ENCODE results near the gene EXOC3L1. TPM values are rescaled to one million over a fixed set of nuclear protein-coding genes. Genes with fewer than 3 reads are reported as not detected.

EXOC3L1 gene
- total and polyA plus RNA-seq, 2 of the 4 experiments (the other 2 are of a cell fraction) = not detected

DNA sequence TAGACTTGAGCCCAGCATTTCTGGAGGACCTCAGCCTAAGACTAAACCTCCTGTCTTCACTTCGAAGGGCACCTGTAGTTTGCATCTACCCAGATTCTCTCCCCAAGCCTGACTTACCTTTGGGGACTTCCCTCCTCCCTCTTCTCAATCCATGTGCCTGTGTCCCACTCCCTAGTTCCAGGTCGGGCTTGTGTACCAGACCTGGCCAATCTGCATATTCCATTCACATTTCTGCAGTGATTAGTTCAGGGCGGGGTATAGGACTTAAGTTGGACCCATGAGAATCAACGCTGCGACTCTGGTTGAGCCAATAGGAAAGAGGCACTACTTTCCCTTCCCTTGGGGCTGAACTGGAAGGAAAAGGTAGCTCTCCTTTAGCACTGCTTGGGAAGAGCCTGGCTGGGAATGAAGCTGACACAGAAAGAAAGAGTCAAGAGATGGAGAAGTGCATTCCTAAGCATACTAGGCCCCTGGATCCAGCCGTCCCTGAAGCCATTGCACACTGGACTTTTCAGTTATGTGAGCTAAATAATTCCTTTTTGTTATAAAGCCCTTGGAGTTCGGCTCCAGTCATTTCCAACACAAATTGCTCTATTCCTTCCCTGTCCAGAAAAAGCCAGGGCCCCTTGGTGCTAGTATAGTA is 32.7 kb downstream of the EXOC3L1 start:
- Histone ChIP-seq H3K4me1 (ENCODE audit: control insufficient read depth, insufficient read depth, low read length) (peaks cover 5% of the 10 kb centered on the region; the same call in 1 of the 2 replicates), H2BK5ac (ENCODE audit: low read depth, low read length, poor library complexity, severe bottlenecking) (no peak overlapping the region), H3K9ac (ENCODE audit: low read depth, low read length) (no peak overlapping the region), H2BK120ac (ENCODE audit: low read depth, low read length) (no peak overlapping the region), H3K36me3 (ENCODE audit: control insufficient read depth, insufficient read depth, low read length) (no peaks in the 10 kb centered on the region), H2BK15ac (ENCODE audit: low read depth, low read length) (no peak overlapping the region), H3K9me3 (ENCODE audit: control insufficient read depth, insufficient read depth, low read length) (no peaks in the 10 kb centered on the region), H2AFZ (replicated peaks; ENCODE audit: low read length, poor library complexity) (no peak overlapping the region), H4K20me1 (ENCODE audit: insufficient read depth, low read length) (peaks cover 30% of the 10 kb centered on the region), H3K14ac (replicated peaks; ENCODE audit: low read depth, low read length) (no peak overlapping the region), H3K27me3 (ENCODE audit: control insufficient read depth, insufficient read depth, low read length) (no peaks in the 10 kb centered on the region), H3K4ac (ENCODE audit: low read depth, low read length) (no peak overlapping the region), H2AK9ac (replicated peaks; ENCODE audit: low read depth, low read length, poor library complexity) (no peak overlapping the region), H3K27ac (ENCODE audit: insufficient read depth, low read length) (no peak overlapping the region), H4K91ac (ENCODE audit: insufficient read depth, low read depth, low read length) (no peak overlapping the region), H4K5ac (ENCODE audit: low read depth, low read length) (no peak overlapping the region), H3K56ac (ENCODE audit: extremely low read depth, insufficient read depth, low read length) (no peak overlapping the region), H2BK20ac (ENCODE audit: low read depth, low read length) (no peak overlapping the region), H3K18ac (ENCODE audit: low read depth, low read length) (no peak overlapping the region), H3K79me1 (ENCODE audit: low read depth in 1 of 2, low read length in 2 of 2) (peaks cover 10 to 25% of the 10 kb centered on the region in 2 experiments; a peak in 2 of 4 replicates), H2AK5ac (ENCODE audit: low read depth, low read length) (no peak overlapping the region), H3K9me1 (ENCODE audit: insufficient read depth, low read length) (peaks cover 5% of the 10 kb centered on the region; the same call in 1 of the 2 replicates), H4K8ac (ENCODE audit: low read depth in 2 of 2, low read length in 2 of 2) (no peak overlapping the region), H3K4me3 (ENCODE audit: insufficient read depth, low read depth, low read length) (no peak overlapping the region), H3K4me2 (ENCODE audit: low read depth, low read length) (no peak overlapping the region), H3K23ac (ENCODE audit: low read depth, low read length) (no peak overlapping the region)
- BruUV-seq (replicated peaks) = no TSS peak
- in situ Hi-C loops (cut with MboI; ENCODE audit: low sequenced_read_pairs) (loop anchor here (5.0 kb wide), 1 partner anchor 195 kb away; the partner anchor contains the start of gene CES3), dilution Hi-C loops (cut with HindIII; ENCODE audit: low sequenced_read_pairs, unreplicated experiment) (no loop called here), intact Hi-C loops (cut with micrococcal nuclease) (loop anchor here (10.0 kb wide), 1 partner anchor 262 kb away; no protein-coding TSS in a partner anchor)
- ATAC-seq (ENCODE audit: low read depth) = no peak
- TF ChIP-seq MXI1 (IDR thresholded peaks at IDR 0.05; ENCODE audit: borderline replicate concordance, low read depth, low read length) = no peak
- 33% methylated on average over 1 of the region's 7 CpGs; no CpG with 5 or more reads in 1 of the 2 experiments for WGBS, 2 experiments (ENCODE audit: extremely low coverage in 2 of 2, insufficient read length in 1 of 2)
- POLR2A ChIA-PET (ENCODE audit: unreplicated experiment) = no interaction called here
- CTCF ChIA-PET = interaction anchor here (0.9 kb wide), 1 partner anchor 28 kb away, joined by 3 read pairs; no protein-coding TSS in a partner anchor
- DNase-seq = no peak
